H1 (cell line): Measurements from ENCODE around the gene SHQ1. TPM values are rescaled to one million over a fixed set of nuclear protein-coding genes. Genes with fewer than 3 reads are reported as not detected.

ENCODE experiments used
- CTCF ChIA-PET: fragments of 300-600 bp; sonication (Branson Sonifier 250); formaldehyde crosslinking; loops from one replicate; lab custom pipeline; 2021; ENCODE audit not compliant: partially characterized antibody; lab: Charles Lee
- POLR2A ChIA-PET: fragments of 300-600 bp; sonication (Branson Sonifier 250); formaldehyde crosslinking; loops from one replicate; lab custom pipeline; 2021; ENCODE audit warnings: inconsistent platforms; ENCODE audit not compliant: partially characterized antibody; lab: Charles Lee
- DNase-seq, 2 experiments: peaks; one replicate each; pipeline versions ENCODE4 v3.0.0 to v3.0.0-alpha.2; 2010 to 2022; ENCODE audit warnings: low spot score in 2 of 2, low read depth in 1 of 2, mixed read lengths in 1 of 2
- FAIRE-seq: peaks from 2 replicates; lab custom pipeline; 2011; peaks lifted over from hg19 to GRCh38; lab: Jason Lieb, UNC
- H2AFZ ChIP-seq: 2 replicates; pipeline ENCODE4 v1.8.1; 2012; ENCODE audit warnings: low read length, inconsistent platforms
- H2AK5ac ChIP-seq: 2 replicates; pipeline ENCODE4 v1.6.1; 2013; ENCODE audit warnings: low read depth, low read length
- H2BK120ac ChIP-seq: replicated peaks from 2 replicates; pipeline ENCODE3; 2013; ENCODE audit warnings: low read depth, low read length, inconsistent platforms
- H2BK12ac ChIP-seq: 2 replicates; pipeline ENCODE4 v1.6.1; 2013; ENCODE audit warnings: low read depth, low read length
- H2BK15ac ChIP-seq: 2 replicates; pipeline ENCODE4 v1.6.1; 2013; ENCODE audit warnings: low read length
- H2BK20ac ChIP-seq: 2 replicates; pipeline ENCODE4 v1.6.1; 2013; ENCODE audit warnings: low read length
- H2BK5ac ChIP-seq: 2 replicates; pipeline ENCODE4 v1.6.1; 2013; ENCODE audit warnings: low read depth, low read length
- H3K14ac ChIP-seq: 2 replicates; pipeline ENCODE4 v1.6.1; 2013; ENCODE audit warnings: inconsistent platforms; ENCODE audit not compliant: insufficient read length
- H3K18ac ChIP-seq: 2 replicates; pipeline ENCODE4 v1.6.1; 2013; ENCODE audit warnings: low read length; ENCODE audit errors: extremely low read depth
- H3K23ac ChIP-seq: 2 replicates; pipeline ENCODE4 v1.6.1; 2013; ENCODE audit warnings: inconsistent platforms; ENCODE audit not compliant: insufficient read length
- H3K23me2 ChIP-seq: 2 replicates; pipeline ENCODE4 v1.6.1; 2013; ENCODE audit warnings: low read depth, low read length
- H3K27ac ChIP-seq: 2 replicates; pipeline ENCODE4 v1.6.1; 2011; ENCODE audit warnings: low read depth, low read length, inconsistent platforms
- H3K27me3 ChIP-seq, 4 experiments: replicated peaks in 1 of 4; 1 replicate in 1 of 4; 2 replicates in 3 of 4; pipeline versions ENCODE4 v1.6.1 to v1.8.1; 2011 to 2013; ENCODE audit warnings: low read length in 3 of 4, mild to moderate bottlenecking in 3 of 4, inconsistent platforms in 2 of 4, mixed read lengths in 2 of 4, moderate library complexity in 1 of 4; ENCODE audit not compliant: control insufficient read depth in 3 of 4, insufficient read depth in 3 of 4; ENCODE audit errors: extremely low read depth in 1 of 4
- H3K36me3 ChIP-seq, 4 experiments: 2 replicates each; pipeline versions ENCODE4 v1.6.1 to v1.8.1; 2011 to 2013; ENCODE audit warnings: mild to moderate bottlenecking in 4 of 4, low read length in 3 of 4, moderate library complexity in 2 of 4, control low read depth in 1 of 4, inconsistent platforms in 1 of 4; ENCODE audit not compliant: insufficient read depth in 4 of 4, control insufficient read depth in 2 of 4
- H3K4ac ChIP-seq: replicated peaks from 2 replicates; pipeline ENCODE3; 2013; ENCODE audit warnings: low read length, low read depth, mixed read lengths, inconsistent platforms; ENCODE audit not compliant: insufficient read length
- H3K4me1 ChIP-seq, 4 experiments: replicated peaks in 1 of 4; 1 replicate in 1 of 4; 2 replicates in 3 of 4; pipeline versions ENCODE4 v1.6.1 to v1.8.1; 2011 to 2013; ENCODE audit warnings: low read length in 3 of 4, inconsistent platforms in 2 of 4, mixed read lengths in 1 of 4; ENCODE audit not compliant: insufficient read depth in 4 of 4, control insufficient read depth in 3 of 4
- H3K4me2 ChIP-seq, 2 experiments: 2 replicates each; pipeline versions ENCODE4 v1.6.1 to v1.8.1; 2011 to 2013; ENCODE audit warnings: low read depth in 2 of 2, low read length in 2 of 2, control low read depth in 1 of 2, inconsistent platforms in 1 of 2, mild to moderate bottlenecking in 1 of 2; ENCODE audit not compliant: insufficient read depth in 1 of 2
- H3K4me3 ChIP-seq, 4 experiments: fragments of 200-600, 300-600 bp in 1 of 4; sonication (generic), shearing (Covaris generic), sonication (Bioruptor Twin) in 1 of 4; 2 replicates each; pipeline versions ENCODE4 v1.5.1 to v1.8.1; 2011 to 2016; ENCODE audit warnings: low read length in 4 of 4, low read depth in 3 of 4, control low read depth in 2 of 4, inconsistent platforms in 2 of 4, mild to moderate bottlenecking in 2 of 4, mixed read lengths in 1 of 4, moderate library complexity in 1 of 4; ENCODE audit not compliant: insufficient read depth in 2 of 4; ENCODE audit errors: extremely low read depth in 1 of 4
- H3K56ac ChIP-seq: replicated peaks from 2 replicates; pipeline ENCODE3; 2013; ENCODE audit warnings: low read depth, mild to moderate bottlenecking, mixed read lengths, low read length, inconsistent platforms; ENCODE audit not compliant: insufficient read length
- H3K79me1 ChIP-seq: 2 replicates; pipeline ENCODE4 v1.6.1; 2013; ENCODE audit warnings: low read depth, low read length, control low read depth
- H3K79me2 ChIP-seq, 2 experiments: 2 replicates each; pipeline versions ENCODE4 v1.6.1 to v1.8.1; 2012 to 2013; ENCODE audit warnings: low read length in 2 of 2, mild to moderate bottlenecking in 2 of 2, inconsistent platforms in 1 of 2; ENCODE audit not compliant: insufficient read depth in 2 of 2, control insufficient read depth in 1 of 2
- H3K9ac ChIP-seq, 4 experiments: replicated peaks in 1 of 4; 1 replicate in 1 of 4; 2 replicates in 3 of 4; pipeline versions ENCODE4 v1.6.1 to v1.8.1; 2011 to 2013; ENCODE audit warnings: low read depth in 3 of 4, low read length in 3 of 4, control low read depth in 2 of 4, mild to moderate bottlenecking in 2 of 4, moderate library complexity in 2 of 4, inconsistent platforms in 1 of 4; ENCODE audit errors: extremely low read depth in 1 of 4
- H3K9me3 ChIP-seq, 2 experiments: 2 replicates each; pipeline versions ENCODE4 v1.6.1 to v1.8.1; 2012 to 2013; ENCODE audit warnings: mild to moderate bottlenecking in 2 of 2, moderate library complexity in 2 of 2, control low read depth in 1 of 2, inconsistent platforms in 1 of 2, low read depth in 1 of 2, low read length in 1 of 2, mixed read lengths in 1 of 2; ENCODE audit not compliant: insufficient read depth in 2 of 2
- H4K20me1 ChIP-seq, 2 experiments: replicated peaks in 1 of 2; 2 replicates each; pipeline versions ENCODE3 to v1.8.1; 2011 to 2013; ENCODE audit warnings: inconsistent platforms in 2 of 2, low read length in 2 of 2, mild to moderate bottlenecking in 1 of 2; ENCODE audit not compliant: insufficient read depth in 2 of 2, control insufficient read depth in 1 of 2
- H4K5ac ChIP-seq: 2 replicates; pipeline ENCODE4 v1.6.1; 2013; ENCODE audit warnings: low read length, low read depth, mixed read lengths, inconsistent platforms; ENCODE audit not compliant: insufficient read length
- H4K8ac ChIP-seq: 2 replicates; pipeline ENCODE4 v1.8.0; 2013; ENCODE audit warnings: mild to moderate bottlenecking, moderate library complexity, low read length, inconsistent platforms; ENCODE audit not compliant: insufficient read depth; ENCODE audit errors: extremely low read depth
- H4K91ac ChIP-seq: replicated peaks from 2 replicates; pipeline ENCODE3; 2013; ENCODE audit warnings: low read length, mixed read lengths, inconsistent platforms; ENCODE audit not compliant: insufficient read length
- WGBS, 2 experiments: shearing (Covaris generic) in 1 of 2; methylation state at CpG; one replicate each; pipeline versions ENCODE4 v1.1.6 to v1.1.7; 2013 to 2015; ENCODE audit warnings: low lambda C conversion rate in 2 of 2, mixed read lengths in 2 of 2, inconsistent platforms in 1 of 2, low coverage in 1 of 2, missing lambda C conversion rate in 1 of 2; ENCODE audit not compliant: insufficient replicate concordance in 2 of 2, insufficient coverage in 1 of 2, insufficient read length in 1 of 2; ENCODE audit errors: extremely low coverage in 1 of 2, missing lambda C conversion rate in 1 of 2; 5-methylcytosine and 5-hydroxymethylcytosine counted together
- polyA plus RNA-seq, 7 experiments: library from polyadenylated mRNA; depleted of rRNA in 3 of 7; stranded (reverse) in 5 of 7; unstranded in 2 of 7; fragments of >200 nt in 5 of 7; fragments of 200-250 nt in 2 of 7; gene quantifications; 1 replicate in 5 of 7; 2 replicates in 1 of 7; 4 replicates in 1 of 7; pipeline versions ENCODE4 v1.2.1 to v1.2.3, GENCODE V29; 2011 to 2013; ENCODE audit warnings: missing spikeins in 2 of 7, mixed read lengths in 2 of 7
- total RNA-seq: library from RNA; stranded (reverse); fragmentation: NEBNext Ultra II Directional; extraction: Animal tissue kit (Norgen Biotek cat#: 25700); gene quantifications from 2 replicates; pipeline ENCODE4 v1.2.1, GENCODE V29; 2021

The SHQ1 gene
- total and polyA plus RNA-seq, 2 of the 8 experiments (the other 6 are each of a cell fraction or from before 2014, with no cell fraction given) = 10.7 to 34.4 TPM

GRCh38 chr3:72797773-72798543 is 50.3 kb downstream of the SHQ1 start:
- no peak overlapping the region for H3K27ac ChIP-seq
- H2AK5ac ChIP-seq = no peak overlapping the region
- no peaks in the 10 kb centered on the region for H3K27me3 ChIP-seq
- H3K23me2 ChIP-seq = no peaks in the 10 kb centered on the region
- H2BK120ac ChIP-seq = no peak overlapping the region
- POLR2A ChIA-PET = interaction anchor here (0.9 kb wide), 1 partner anchor 14 kb away, joined by 3 read pairs; no protein-coding TSS in a partner anchor
- no peaks in the 10 kb centered on the region for H3K79me2 ChIP-seq
- no peak overlapping the region; a peak in 1 of 4 replicates for H3K4me2 ChIP-seq
- H3K4me1 ChIP-seq = peaks cover 0 to 5% (median 3%) of the 10 kb centered on the region in 4 experiments; a peak in 4 of 7 replicates
- no peaks in the 10 kb centered on the region for H3K79me1 ChIP-seq
- no peak overlapping the region for H2BK5ac ChIP-seq
- no peak overlapping the region for H2AFZ ChIP-seq
- no peaks in the 10 kb centered on the region for H4K20me1 ChIP-seq
- H3K18ac ChIP-seq = no peak overlapping the region
- no peak overlapping the region for H2BK12ac ChIP-seq
- no peak overlapping the region for H3K4me3 ChIP-seq
- no peak overlapping the region for H3K23ac ChIP-seq
- no peaks in the 10 kb centered on the region for H3K9me3 ChIP-seq
- CTCF ChIA-PET = interaction anchor here (1.0 to 1.9 kb wide), 4 partner anchors 21 to 133 kb away, joined by 3 to 4 read pairs (median 4); no protein-coding TSS in a partner anchor
- no peak overlapping the region for H4K8ac ChIP-seq
- 77% methylated on average over 12 of the region's 12 CpGs; no CpG with 5 or more reads in 1 of the 2 experiments for WGBS, 2 experiments
- H3K56ac ChIP-seq = no peak overlapping the region
- H4K91ac ChIP-seq = no peak overlapping the region
- no peak overlapping the region for H4K5ac ChIP-seq
- no peak overlapping the region for H3K14ac ChIP-seq
- no peak overlapping the region for H3K9ac ChIP-seq
- H2BK15ac ChIP-seq = no peak overlapping the region
- no peak overlapping the region for H3K4ac ChIP-seq
- no peaks in the 10 kb centered on the region; a peak in 1 of 8 replicates for H3K36me3 ChIP-seq
- H2BK20ac ChIP-seq = no peak overlapping the region
- FAIRE-seq (peak; percentile 82), DNase-seq (no peak)
